Neural crest cell (in vitro differentiated cells): ENCODE data around the gene NUDT9. TPM values are rescaled to one million over a fixed set of nuclear protein-coding genes. Genes with fewer than 3 reads are reported as not detected.
"Not testable (repeated sequence)": the region's sequence is repeated elsewhere in the genome, so short reads cannot be mapped to it uniquely, and the experiment has no call there.

Experiments used
- DNase-seq: peaks from one replicate; pipeline ENCODE4 v3.0.0; 2021; ENCODE audit warnings: low read depth, mixed read lengths, low spot score
- H3K27ac Mint-ChIP-seq: one replicate; pipeline ENCODE4 v1.8.0; 2021; ENCODE audit warnings: mild to moderate bottlenecking, mixed read lengths; ENCODE audit not compliant: unreplicated experiment
- H3K27me3 Mint-ChIP-seq: 2 replicates; pipeline ENCODE4 v1.8.0; 2021; ENCODE audit warnings: low read depth, mild to moderate bottlenecking, mixed read lengths
- H3K36me3 Mint-ChIP-seq: 2 replicates; pipeline ENCODE4 v1.8.0; 2021; ENCODE audit warnings: low read depth, mild to moderate bottlenecking, mixed read lengths
- H3K4me1 Mint-ChIP-seq: 2 replicates; pipeline ENCODE4 v1.8.0; 2021; ENCODE audit warnings: mixed read lengths
- H3K4me3 Mint-ChIP-seq: one replicate; pipeline ENCODE4 v1.8.0; 2021; ENCODE audit warnings: mild to moderate bottlenecking, mixed read lengths
- H3K9me3 Mint-ChIP-seq: 2 replicates; pipeline ENCODE4 v1.8.0; 2021; ENCODE audit warnings: mixed read lengths
- total RNA-seq: library from RNA; stranded (reverse); gene quantifications from 2 replicates; pipeline ENCODE4 v1.2.1, GENCODE V29; 2021
- TF ChIP-seq, protein P1 (sequence below): fragments of 200-600 bp; sonication (generic); conservative IDR thresholded peaks from 2 replicates; pipeline ENCODE4 v1.5.0; 2021; ENCODE audit warnings: antibody characterized with exemption, mild to moderate bottlenecking

Gene NUDT9
- total RNA-seq, 1 donor from 2014 or later = 22.6 TPM

DNA sequence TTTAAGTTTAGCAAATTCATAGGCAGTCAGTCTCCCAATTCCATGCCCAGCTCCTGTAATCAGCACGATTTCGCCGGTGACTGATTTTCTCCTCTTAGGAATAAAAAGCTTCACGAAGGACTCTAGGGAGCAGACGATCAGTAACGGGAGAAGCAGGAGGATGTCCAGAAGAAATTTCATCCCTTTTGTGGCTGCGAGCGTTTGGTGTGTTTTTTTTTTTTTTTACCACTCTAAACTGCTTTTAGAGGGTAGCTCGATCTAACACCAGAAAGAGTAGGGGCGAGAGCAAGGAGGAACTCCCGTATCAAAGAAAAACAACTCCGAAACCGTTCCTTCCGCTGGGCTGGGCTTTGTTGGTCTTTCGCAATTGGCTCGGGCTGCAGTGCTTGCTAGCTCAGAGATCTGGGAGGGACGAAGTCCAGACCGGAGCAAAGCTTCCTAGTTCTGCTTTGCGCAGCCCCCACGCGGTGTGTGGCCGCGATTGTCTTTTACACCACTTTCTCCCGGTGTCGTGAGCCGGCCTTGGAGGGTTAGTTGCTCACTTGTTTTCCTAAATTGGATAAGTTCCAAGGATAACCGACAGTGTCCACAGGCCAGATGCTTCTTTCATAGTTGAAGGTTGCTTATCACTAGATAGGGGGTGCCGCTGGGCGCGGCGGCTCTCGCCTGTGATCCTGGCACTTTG is 31.3 kb upstream of the NUDT9 start, which contains the start of gene HSD17B11:
HSD17B11 (minus strand) TSS at position 298 of the 685 bp plus-strand sequence; CDS start at position 180, 118 bp downstream.
- H3K36me3 Mint-ChIP-seq = peaks cover 17% of the 10 kb centered on the region

DNA sequence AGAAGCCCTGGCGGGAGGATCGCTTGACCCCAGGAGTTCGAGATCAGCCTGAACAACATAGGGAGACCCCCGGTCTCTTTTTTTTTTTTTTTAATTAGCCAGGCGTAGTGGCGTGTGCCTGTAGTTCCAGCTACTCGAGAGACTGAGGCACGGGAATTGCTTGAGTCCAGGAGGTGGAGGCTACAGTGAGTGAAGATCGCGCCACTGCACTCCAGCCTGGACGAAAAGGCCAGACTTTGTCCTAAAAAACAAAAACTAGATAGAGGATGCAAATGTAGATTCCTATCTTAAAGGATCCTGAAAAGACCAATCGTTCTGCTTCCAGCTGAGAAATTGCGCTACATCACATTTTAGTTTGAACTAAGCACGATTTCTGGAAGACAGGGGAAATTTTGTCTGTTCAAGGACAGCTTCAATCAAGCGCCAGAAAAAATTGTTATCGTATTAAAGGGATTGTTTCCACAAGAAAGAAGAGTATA is 30.8 kb upstream of the NUDT9 start:
- Mint-ChIP-seq H3K4me3 (peak overlapping the region; percentile 90), H3K27me3 (no peaks in the 10 kb centered on the region), H3K27ac (peak overlapping the region; percentile 95), H3K36me3 (peaks cover 15% of the 10 kb centered on the region), H3K4me1 (peaks cover 33% of the 10 kb centered on the region), H3K9me3 (peaks cover 3% of the 10 kb centered on the region)
- DNase-seq = no peak
- TF ChIP-seq, protein P1, sequence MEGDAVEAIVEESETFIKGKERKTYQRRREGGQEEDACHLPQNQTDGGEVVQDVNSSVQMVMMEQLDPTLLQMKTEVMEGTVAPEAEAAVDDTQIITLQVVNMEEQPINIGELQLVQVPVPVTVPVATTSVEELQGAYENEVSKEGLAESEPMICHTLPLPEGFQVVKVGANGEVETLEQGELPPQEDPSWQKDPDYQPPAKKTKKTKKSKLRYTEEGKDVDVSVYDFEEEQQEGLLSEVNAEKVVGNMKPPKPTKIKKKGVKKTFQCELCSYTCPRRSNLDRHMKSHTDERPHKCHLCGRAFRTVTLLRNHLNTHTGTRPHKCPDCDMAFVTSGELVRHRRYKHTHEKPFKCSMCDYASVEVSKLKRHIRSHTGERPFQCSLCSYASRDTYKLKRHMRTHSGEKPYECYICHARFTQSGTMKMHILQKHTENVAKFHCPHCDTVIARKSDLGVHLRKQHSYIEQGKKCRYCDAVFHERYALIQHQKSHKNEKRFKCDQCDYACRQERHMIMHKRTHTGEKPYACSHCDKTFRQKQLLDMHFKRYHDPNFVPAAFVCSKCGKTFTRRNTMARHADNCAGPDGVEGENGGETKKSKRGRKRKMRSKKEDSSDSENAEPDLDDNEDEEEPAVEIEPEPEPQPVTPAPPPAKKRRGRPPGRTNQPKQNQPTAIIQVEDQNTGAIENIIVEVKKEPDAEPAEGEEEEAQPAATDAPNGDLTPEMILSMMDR = peak; percentile 6

More for the DNA sequence above, 31.3 kb upstream of the NUDT9 start, which contains the start of gene HSD17B11:
- Mint-ChIP-seq H3K9me3 (peaks cover 3% of the 10 kb centered on the region), H3K4me1 (peaks cover 33% of the 10 kb centered on the region), H3K4me3 (peak within 1 kb of the TSS; percentile 90), H3K27ac (peak within 1 kb of the TSS; percentile 95), H3K27me3 (no peaks in the 10 kb centered on the region)
- TF ChIP-seq, protein P1 = peak; percentile 41
- peak; percentile 64 for DNase-seq

DNA sequence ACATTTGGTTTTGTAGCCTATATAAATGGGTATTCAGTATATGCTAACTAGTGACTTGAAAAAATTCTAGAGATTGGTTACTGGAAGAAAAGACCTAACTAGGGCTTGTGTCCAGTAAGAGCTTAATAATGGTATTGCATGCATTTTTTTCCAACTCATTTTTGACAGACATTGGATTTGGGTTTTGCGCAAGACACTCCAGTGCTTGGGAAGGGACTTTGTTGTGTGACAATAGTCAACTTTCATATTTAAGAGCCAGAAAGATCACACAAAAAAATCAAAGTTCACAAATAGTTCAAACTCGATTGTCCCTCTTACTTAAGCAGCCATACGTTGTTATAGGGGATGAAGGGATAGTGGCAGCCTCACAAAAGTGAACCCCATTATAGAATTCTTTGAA is 30.2 kb upstream of the NUDT9 start:
- Mint-ChIP-seq H3K4me1 (peaks cover 31% of the 10 kb centered on the region), H3K36me3 (peaks cover 10% of the 10 kb centered on the region), H3K4me3 (peak overlapping the region; percentile 54), H3K27ac (no peak overlapping the region), H3K9me3 (peaks cover 3% of the 10 kb centered on the region), H3K27me3 (no peaks in the 10 kb centered on the region)
- TF ChIP-seq, protein P1 = no peak
- no peak for DNase-seq

DNA sequence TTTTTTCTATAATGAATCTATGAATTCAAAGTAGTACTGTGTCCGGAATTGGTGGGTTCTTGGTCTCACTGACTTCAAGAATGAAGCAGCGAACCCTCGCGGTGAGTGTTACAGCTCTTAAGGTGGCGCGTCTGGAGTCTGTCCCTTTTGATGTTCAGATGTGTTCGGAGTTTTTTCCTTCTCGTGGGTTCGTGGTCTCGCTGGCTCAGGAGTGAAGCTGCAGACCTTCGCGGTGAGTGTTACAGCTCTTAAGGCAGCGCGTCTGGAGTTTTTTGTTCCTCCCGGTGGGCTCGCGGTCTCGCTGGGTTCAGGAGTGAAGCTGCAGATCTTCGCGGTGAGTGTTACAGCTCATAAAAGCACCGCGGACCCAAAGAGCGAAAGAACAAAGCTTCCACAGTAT is 27.3 kb upstream of the NUDT9 start:
- H3K9me3 Mint-ChIP-seq, H3K27ac Mint-ChIP-seq, H3K27me3 Mint-ChIP-seq, H3K4me3 Mint-ChIP-seq, H3K36me3 Mint-ChIP-seq, DNase-seq: not testable (repeated sequence)
- peaks cover 12% of the 10 kb centered on the region for H3K4me1 Mint-ChIP-seq

DNA sequence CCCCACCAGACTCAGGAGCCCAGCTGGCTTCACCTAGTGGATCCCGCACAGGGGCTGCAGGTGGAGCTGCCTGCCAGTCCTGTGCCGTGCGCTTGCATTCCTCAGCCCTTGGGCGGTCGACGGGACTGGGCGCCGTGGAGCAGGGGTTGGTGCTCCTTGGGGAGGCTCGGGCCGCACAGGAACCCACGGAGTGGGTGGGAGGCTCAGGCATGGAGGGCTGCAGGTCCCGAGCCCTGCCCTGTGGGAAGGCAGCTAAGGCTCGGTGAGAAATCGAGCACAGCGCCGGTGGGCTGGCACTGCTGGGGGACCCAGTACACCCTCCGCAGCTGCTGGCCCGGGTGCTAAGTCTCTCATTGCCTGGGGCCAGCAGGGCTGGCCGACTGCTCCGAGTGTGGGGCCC is 26.5 kb upstream of the NUDT9 start:
- not testable (repeated sequence) for H3K4me3 Mint-ChIP-seq, H3K27me3 Mint-ChIP-seq, H3K27ac Mint-ChIP-seq, H3K9me3 Mint-ChIP-seq, DNase-seq, H3K36me3 Mint-ChIP-seq, H3K4me1 Mint-ChIP-seq

DNA sequence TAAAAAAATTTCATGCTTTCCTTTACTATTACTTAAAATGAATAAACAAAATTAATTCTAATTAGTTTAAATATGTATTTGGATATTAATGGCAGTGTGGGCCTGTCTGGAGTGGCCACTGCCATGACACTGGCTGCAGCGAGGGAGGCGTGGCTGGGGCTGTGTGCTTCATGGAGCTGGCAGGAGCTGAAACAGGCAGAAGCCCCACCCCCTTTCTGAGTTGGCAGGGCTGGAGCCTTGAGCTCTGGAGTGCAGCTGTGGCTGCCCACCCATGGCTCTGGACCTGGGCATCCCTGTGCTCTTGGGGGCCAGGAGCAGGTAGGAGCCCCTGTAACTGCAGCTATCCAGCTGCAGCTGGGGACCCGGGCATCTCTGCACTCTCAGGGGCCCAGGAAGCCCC is 23.2 kb upstream of the NUDT9 start:
- Mint-ChIP-seq H3K4me3 (no peak overlapping the region), H3K27ac (no peak overlapping the region), H3K36me3 (peaks cover 5% of the 10 kb centered on the region), H3K9me3 (peaks cover 10% of the 10 kb centered on the region), H3K27me3 (no peaks in the 10 kb centered on the region), H3K4me1 (no peaks in the 10 kb centered on the region)
- peak; percentile 8 for DNase-seq
- TF ChIP-seq, protein P1 = no peak
